Lung (tissue), 12 donors: ENCODE results near the gene HYCC1. TPM values are rescaled to one million over a fixed set of nuclear protein-coding genes. Genes with fewer than 3 reads are reported as not detected.

Source experiments
- ATAC-seq: fragments of 200-7000 bp; cut with Tn5 transposase; one replicate; pipeline ENCODE4 v1.9.1; 2020; ENCODE audit warnings: moderate number of reproducible peaks; ENCODE audit not compliant: insufficient read depth, low FRiP score
- DNase-seq, 3 donors: peaks; one replicate each; pipeline ENCODE4 v3.0.0-alpha.2; 2013 to 2017
- H3K27ac ChIP-seq, 2 donors: one replicate each; pipeline ENCODE4 v1.5.1; 2013; ENCODE audit warnings: mild to moderate bottlenecking in 2 of 2, moderate library complexity in 2 of 2, control low read depth in 1 of 2, inconsistent platforms in 1 of 2, low read depth in 1 of 2, low read length in 1 of 2
- H3K27me3 ChIP-seq, 3 donors: one replicate each; pipeline ENCODE4 v1.5.1; 2013; ENCODE audit warnings: low read length in 2 of 3; ENCODE audit not compliant: control insufficient read depth in 3 of 3, insufficient read depth in 3 of 3
- H3K36me3 ChIP-seq, 4 donors: one replicate each; pipeline ENCODE4 v1.5.1; 2013; ENCODE audit warnings: low read length in 4 of 4, mild to moderate bottlenecking in 1 of 4, moderate library complexity in 1 of 4; ENCODE audit not compliant: control insufficient read depth in 4 of 4, insufficient read depth in 4 of 4
- H3K4me1 ChIP-seq, 5 donors: one replicate each; pipeline ENCODE4 v1.5.1; 2013; ENCODE audit warnings: low read length in 5 of 5, mild to moderate bottlenecking in 2 of 5, moderate library complexity in 1 of 5; ENCODE audit not compliant: control insufficient read depth in 5 of 5, insufficient read depth in 5 of 5
- H3K4me3 ChIP-seq: one replicate; pipeline ENCODE4 v1.5.1; 2013; ENCODE audit warnings: mild to moderate bottlenecking, control low read depth, moderate library complexity
- H3K9ac ChIP-seq, 2 donors: one replicate each; pipeline ENCODE4 v1.5.1; 2013; ENCODE audit warnings: low read length in 2 of 2, control low read depth in 1 of 2; ENCODE audit not compliant: insufficient read depth in 1 of 2
- H3K9me3 ChIP-seq, 4 donors: one replicate each; pipeline ENCODE4 v1.5.1; 2013; ENCODE audit warnings: low read length in 3 of 4, mild to moderate bottlenecking in 1 of 4, moderate library complexity in 1 of 4; ENCODE audit not compliant: control insufficient read depth in 4 of 4, insufficient read depth in 3 of 4
- WGBS, 2 donors: extraction: QIAGEN DNeasy Blood & Tissue Kit; methylation state at CpG; one replicate each; pipeline ENCODE4 v1.1.7; 2013; 5-methylcytosine and 5-hydroxymethylcytosine counted together
- polyA plus RNA-seq, 2 donors: library from polyadenylated mRNA; stranded (reverse); fragments of 200-250 nt; gene quantifications; one replicate each; pipeline ENCODE4 v1.2.1, GENCODE V29; 2013
- total RNA-seq, 2 donors: library from RNA; depleted of rRNA in 1 of 2; stranded (reverse); fragments of >200 nt in 1 of 2; gene quantifications; one replicate each; pipeline ENCODE4 v1.2.1, GENCODE V29; 2014 to 2021
- TF ChIP-seq, protein P1 (sequence below): IDR thresholded peaks from 2 replicates; pipeline ENCODE4 v1.5.1; 2012; ENCODE audit warnings: mild to moderate bottlenecking; ENCODE audit errors: control extremely low read depth, extremely low read depth
- donor health status: control.
- donor health status: control.
- donor health status: Bipolar disorder and iron deficiency.
- donor health status: healthy.
- donor health status: DM: yes; HTN: yes; CAD: no.

HYCC1 gene
- total and polyA plus RNA-seq, 4 donors = 7.3 to 62.5 (median 35.2) TPM

DNA sequence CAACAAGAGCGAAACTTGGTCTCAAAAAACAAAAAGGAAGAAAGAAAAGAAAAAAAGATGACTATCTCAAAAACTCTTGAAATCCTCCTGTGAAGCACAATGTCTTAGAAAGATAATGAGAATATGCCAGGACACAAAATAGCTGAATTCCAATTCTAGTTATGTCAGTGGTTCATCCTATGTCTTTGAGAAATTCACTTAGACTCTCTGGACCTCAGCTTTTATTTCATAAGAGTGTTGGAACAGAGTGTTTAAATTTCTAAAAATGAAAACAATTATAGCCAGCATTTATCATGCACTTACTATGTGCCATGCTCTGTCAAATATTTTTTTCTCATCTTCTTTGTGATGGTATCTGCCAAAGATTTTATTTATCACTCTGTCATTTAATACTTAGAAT, 13.3 kb upstream of the HYCC1 start:
- H3K27me3 ChIP-seq = no peaks in the 10 kb centered on the region
- ATAC-seq = no peak
- H3K36me3 ChIP-seq = no peaks in the 10 kb centered on the region
- TF ChIP-seq, protein P1, sequence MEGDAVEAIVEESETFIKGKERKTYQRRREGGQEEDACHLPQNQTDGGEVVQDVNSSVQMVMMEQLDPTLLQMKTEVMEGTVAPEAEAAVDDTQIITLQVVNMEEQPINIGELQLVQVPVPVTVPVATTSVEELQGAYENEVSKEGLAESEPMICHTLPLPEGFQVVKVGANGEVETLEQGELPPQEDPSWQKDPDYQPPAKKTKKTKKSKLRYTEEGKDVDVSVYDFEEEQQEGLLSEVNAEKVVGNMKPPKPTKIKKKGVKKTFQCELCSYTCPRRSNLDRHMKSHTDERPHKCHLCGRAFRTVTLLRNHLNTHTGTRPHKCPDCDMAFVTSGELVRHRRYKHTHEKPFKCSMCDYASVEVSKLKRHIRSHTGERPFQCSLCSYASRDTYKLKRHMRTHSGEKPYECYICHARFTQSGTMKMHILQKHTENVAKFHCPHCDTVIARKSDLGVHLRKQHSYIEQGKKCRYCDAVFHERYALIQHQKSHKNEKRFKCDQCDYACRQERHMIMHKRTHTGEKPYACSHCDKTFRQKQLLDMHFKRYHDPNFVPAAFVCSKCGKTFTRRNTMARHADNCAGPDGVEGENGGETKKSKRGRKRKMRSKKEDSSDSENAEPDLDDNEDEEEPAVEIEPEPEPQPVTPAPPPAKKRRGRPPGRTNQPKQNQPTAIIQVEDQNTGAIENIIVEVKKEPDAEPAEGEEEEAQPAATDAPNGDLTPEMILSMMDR = no peak
- WGBS, 2 donors = 88 to 95% methylated on average over 1 of the region's 1 CpG
- H3K4me3 ChIP-seq = no peak overlapping the region
- no peak for DNase-seq
- peaks cover 1 to 31% (median 10%) of the 10 kb centered on the region in 5 donors for H3K4me1 ChIP-seq
- H3K9me3 ChIP-seq = no peaks in the 10 kb centered on the region
- H3K9ac ChIP-seq = no peak overlapping the region
- H3K27ac ChIP-seq = no peak overlapping the region

DNA sequence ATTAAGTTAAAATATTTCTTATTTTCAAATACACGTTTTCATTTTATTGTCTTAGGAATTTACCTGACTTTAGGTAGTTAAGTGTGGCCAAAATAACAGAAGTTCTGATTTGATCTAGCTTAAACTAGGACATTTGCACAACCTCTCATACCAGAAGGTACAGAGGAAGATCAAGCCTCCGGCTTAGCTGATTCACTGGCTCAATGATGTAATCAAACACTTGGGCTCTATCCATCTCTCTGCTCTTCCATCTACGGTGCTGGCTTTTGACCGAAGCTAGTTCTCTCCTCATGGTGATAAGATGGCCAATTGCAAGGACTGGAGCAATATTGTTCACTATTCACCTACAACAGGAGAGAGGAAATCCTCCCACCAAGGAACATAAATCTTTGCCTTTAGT, 12.2 kb upstream of the HYCC1 start:
- Histone ChIP-seq H3K9ac (no peak overlapping the region), H3K27ac (no peak overlapping the region), H3K27me3 (no peaks in the 10 kb centered on the region), H3K4me3 (no peak overlapping the region), H3K36me3 (no peaks in the 10 kb centered on the region), H3K4me1 (peaks cover 1 to 36% (median 10%) of the 10 kb centered on the region in 5 donors), H3K9me3 (peaks cover 0 to 3% (median 0%) of the 10 kb centered on the region in 4 donors)
- ATAC-seq (no peak), DNase-seq (no peak)
- TF ChIP-seq, protein P1 = no peak
- WGBS, 2 donors = 76 to 84% methylated on average over 4 of the region's 4 CpGs

- Histone ChIP-seq H3K27me3 (no peaks in the 10 kb centered on the region), H3K27ac (no peak overlapping the region), H3K4me1 (peaks cover 1 to 39% (median 10%) of the 10 kb centered on the region in 5 donors), H3K4me3 (no peak overlapping the region), H3K9ac (no peak overlapping the region), H3K36me3 (no peaks in the 10 kb centered on the region), H3K9me3 (peaks cover 0 to 3% (median 0%) of the 10 kb centered on the region in 4 donors)
- TF ChIP-seq, protein P1 = no peak
- ATAC-seq = no peak
- no peak for DNase-seq
- 84 to 86% methylated on average over 2 of the region's 2 CpGs for WGBS, 2 donors
Observed at GRCh38 chr7:23024454-23024853, 10.5 kb upstream of the HYCC1 start.

DNA sequence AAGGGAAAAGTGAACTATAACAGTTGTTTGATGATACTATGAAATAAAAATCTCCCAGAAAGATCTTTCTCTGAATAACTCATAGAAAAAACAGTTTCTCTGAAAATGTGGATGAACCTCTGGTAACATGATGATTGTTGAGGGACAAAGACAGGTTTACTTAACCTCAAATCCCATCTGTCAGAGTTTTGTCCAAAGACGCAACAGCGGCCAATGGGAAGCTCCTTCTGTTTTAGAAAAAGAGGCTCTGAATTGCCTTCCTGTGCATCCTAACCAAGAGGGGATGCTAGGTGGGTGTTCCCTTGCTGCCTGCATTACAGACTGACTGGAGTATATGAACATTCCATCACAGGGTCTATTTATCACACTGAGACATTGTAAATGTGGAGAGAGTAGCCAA, 8.9 kb upstream of the HYCC1 start:
- Histone ChIP-seq H3K4me1 (peaks cover 1 to 50% (median 10%) of the 10 kb centered on the region in 5 donors), H3K4me3 (no peak overlapping the region), H3K9me3 (peaks cover 0 to 3% (median 0%) of the 10 kb centered on the region in 4 donors), H3K27ac (peak overlapping the region in 1 of 2 donors; percentile 75), H3K27me3 (no peaks in the 10 kb centered on the region), H3K9ac (no peak overlapping the region), H3K36me3 (no peaks in the 10 kb centered on the region)
- DNase-seq = peak in 1 of 3 donors; percentile 56
- ATAC-seq = no peak
- TF ChIP-seq, protein P1 = no peak
- WGBS, 2 donors = 78 to 84% methylated on average over 2 of the region's 2 CpGs
